Measurements from ENCODE around the gene KRTAP12-4.

GRCh38 chr21:44686843-44687561 is 32.5 kb upstream of the KRTAP12-4 start:
- TF ChIP-seq EZH2 (IDR thresholded peaks at IDR 0.05; ENCODE audit: insufficient read depth, poor library complexity, severe bottlenecking) (no peak), EZH2phosphoT487 (IDR thresholded peaks at IDR 0.05; ENCODE audit: insufficient read depth, low read depth) (no peak)
